Stomach (tissue), 9 donors: Measurements from ENCODE around the gene TICRR. TPM values are rescaled to one million over a fixed set of nuclear protein-coding genes. Genes with fewer than 3 reads are reported as not detected.
"Not testable (repeated sequence)": the region's sequence is repeated elsewhere in the genome, so short reads cannot be mapped to it uniquely, and the experiment has no call there.

Source experiments
- DNase-seq, 2 donors: peaks; one replicate each; pipeline versions ENCODE4 v3.0.0 to v3.0.0-alpha.2; 2013 to 2019
- H3K27ac ChIP-seq, 5 donors: fragments of 200-600 bp in 4 of 5; sonication (generic) in 4 of 5; one replicate each; pipeline ENCODE4 v1.5.1; 2013 to 2019; ENCODE audit warnings: mild to moderate bottlenecking in 1 of 5, moderate library complexity in 1 of 5
- H3K27me3 ChIP-seq, 3 donors: fragments of 200-600 bp; sonication (generic); one replicate each; pipeline ENCODE4 v1.5.1; 2017 to 2019; ENCODE audit warnings: mixed run types in 1 of 3
- H3K36me3 ChIP-seq, 4 donors: fragments of 200-600 bp; sonication (generic); 1 replicate in 3 of 4; 2 replicates in 1 of 4; pipeline ENCODE4 v1.5.1; 2016 to 2019
- H3K4me1 ChIP-seq, 4 donors: fragments of 200-600 bp; sonication (generic); one replicate each; pipeline ENCODE4 v1.5.1; 2016 to 2019
- H3K4me3 ChIP-seq, 4 donors: fragments of 200-600 bp; sonication (generic) in 3 of 4; one replicate each; pipeline ENCODE4 v1.5.1; 2016 to 2019; ENCODE audit warnings: mild to moderate bottlenecking in 1 of 4
- H3K9me3 ChIP-seq, 4 donors: fragments of 200-600 bp; sonication (generic); one replicate each; pipeline ENCODE4 v1.5.1; 2016 to 2019
- CTCF ChIP-seq, 7 experiments: fragments of 450-650 bp in 4 of 7; fragments of 200-600 bp in 3 of 7; sonication (generic) in 3 of 7; IDR thresholded peaks; one replicate each; pipeline ENCODE4 v1.5.1; 2016 to 2019; ENCODE audit warnings: antibody characterized with exemption in 7 of 7, control low read depth in 2 of 7, mild to moderate bottlenecking in 1 of 7
- EP300 ChIP-seq: sonication (generic); formaldehyde crosslinking; IDR thresholded peaks from one replicate; pipeline ENCODE4 v1.6.1; 2017; ENCODE audit warnings: antibody characterized with exemption
- POLR2A ChIP-seq, 4 donors: fragments of 450-650 bp; IDR thresholded peaks; one replicate each; pipeline ENCODE4 v1.6.1; 2016; ENCODE audit warnings: antibody characterized with exemption in 4 of 4, control low read depth in 2 of 4, mild to moderate bottlenecking in 1 of 4, moderate library complexity in 1 of 4
- POLR2AphosphoS5 ChIP-seq, 3 donors: sonication (generic); formaldehyde crosslinking; IDR thresholded peaks; one replicate each; pipeline ENCODE4 v1.6.1; 2016; ENCODE audit warnings: antibody characterized with exemption in 3 of 3
- WGBS, 5 donors: extraction: QIAGEN DNeasy Blood & Tissue Kit in 3 of 5; methylation state at CpG; one replicate each; pipeline versions ENCODE4 v1.1.5 to v1.1.7; 2013 to 2018; 5-methylcytosine and 5-hydroxymethylcytosine counted together
- intact Hi-C: fragments of 100-400 bp; cut with DNase I; formaldehyde crosslinking; loops from one replicate; pipeline ENCODE4 v1.15.1; 2023; ENCODE audit warnings: low total_unique reads
- polyA plus RNA-seq, 3 donors: library from polyadenylated mRNA; stranded (reverse); fragments of 200-250 nt; gene quantifications; one replicate each; pipeline ENCODE4 v1.2.3, GENCODE V29; 2013
- total RNA-seq, 5 donors: library from RNA; depleted of rRNA; stranded (reverse); fragments of >200 nt; gene quantifications; one replicate each; pipeline versions ENCODE4 v1.1.0 to v1.2.3, GENCODE V29; 2014 to 2016
- donor health status: healthy with polysubstance abuse.
- donor health status: Bipolar disorder and iron deficiency.
- donor health status: healthy.

TICRR gene
- total and polyA plus RNA-seq, 8 donors, result 0.15 to 3.5 (median 1.4) TPM

GRCh38 chr15:89531796-89532537 lies 43.3 kb upstream of the TICRR start:
- intact Hi-C loops, result no loop called here
- WGBS, 5 donors, result 62 to 71% (median 66%) methylated on average over 6 of the region's 6 CpGs

GRCh38 chr15:89533861-89534544 lies 41.3 kb upstream of the TICRR start:
- Histone ChIP-seq H3K9me3 (peaks cover 0 to 21% (median 12%) of the 10 kb centered on the region in 4 donors), H3K27me3 (no peaks in the 10 kb centered on the region), H3K36me3 (no peaks in the 10 kb centered on the region), H3K27ac (no peak overlapping the region), H3K4me3 (no peak overlapping the region), H3K4me1 (no peaks in the 10 kb centered on the region)
- no peak for TF ChIP-seq EP300
- intact Hi-C loops, result no loop called here
- no peak for DNase-seq
- 83 to 90% (median 89%) methylated on average over 4 of the region's 4 CpGs for WGBS, 5 donors

More at GRCh38 chr15:89531796-89532537, 43.3 kb upstream of the TICRR start:
- Histone ChIP-seq H3K27me3 (no peaks in the 10 kb centered on the region), H3K36me3 (no peaks in the 10 kb centered on the region), H3K4me3 (no peak overlapping the region), H3K9me3 (peaks cover 0 to 7% (median 0%) of the 10 kb centered on the region in 4 donors), H3K4me1 (no peaks in the 10 kb centered on the region), H3K27ac (no peak overlapping the region)
- TF ChIP-seq CTCF (IDR thresholded peaks at IDR 0.05) (no peak), POLR2A (IDR thresholded peaks at IDR 0.05) (no peak), POLR2AphosphoS5 (IDR thresholded peaks at IDR 0.05) (no peak), EP300 (no peak)
- DNase-seq, result no peak

GRCh38 chr15:89539027-89539426 lies 36.2 kb upstream of the TICRR start:
- WGBS, 5 donors, result 68 to 81% (median 73%) methylated on average over 2 of the region's 2 CpGs
- no peak for DNase-seq

GRCh38 chr15:89542369-89542768 lies 32.9 kb upstream of the TICRR start:
- TF ChIP-seq POLR2AphosphoS5 (IDR thresholded peaks at IDR 0.05), result no peak
- Histone ChIP-seq H3K4me1 (no peaks in the 10 kb centered on the region), H3K27me3 (peaks cover 0 to 33% (median 0%) of the 10 kb centered on the region in 3 donors), H3K36me3 (no peaks in the 10 kb centered on the region), H3K4me3 (no peak overlapping the region), H3K27ac (no peak overlapping the region), H3K9me3 (peaks cover 3 to 12% (median 11%) of the 10 kb centered on the region in 4 donors)
- 73 to 78% (median 75%) methylated on average over 3 of the region's 3 CpGs for WGBS, 5 donors
- intact Hi-C loops, result no loop called here
- DNase-seq, result no peak

More at GRCh38 chr15:89539027-89539426, 36.2 kb upstream of the TICRR start:
- Histone ChIP-seq H3K27ac (no peak overlapping the region), H3K36me3 (no peaks in the 10 kb centered on the region), H3K4me3 (no peak overlapping the region), H3K27me3 (peaks cover 0 to 33% (median 0%) of the 10 kb centered on the region in 3 donors), H3K9me3 (peaks cover 3 to 20% (median 13%) of the 10 kb centered on the region in 4 donors), H3K4me1 (no peaks in the 10 kb centered on the region)
- intact Hi-C loops, result no loop called here
- TF ChIP-seq POLR2AphosphoS5 (IDR thresholded peaks at IDR 0.05) (no peak), CTCF (IDR thresholded peaks at IDR 0.05) (no peak), POLR2A (IDR thresholded peaks at IDR 0.05) (no peak), EP300 (no peak)

GRCh38 chr15:89543389-89543788 lies 31.9 kb upstream of the TICRR start:
- intact Hi-C loops, result no loop called here
- no peak for DNase-seq
- Histone ChIP-seq H3K9me3 (peaks cover 3 to 8% (median 5%) of the 10 kb centered on the region in 4 donors), H3K27ac (no peak overlapping the region), H3K4me1 (no peaks in the 10 kb centered on the region), H3K4me3 (no peak overlapping the region), H3K36me3 (no peaks in the 10 kb centered on the region), H3K27me3 (peaks cover 0 to 33% (median 0%) of the 10 kb centered on the region in 3 donors)
- 78 to 87% (median 83%) methylated on average over 4 of the region's 4 CpGs for WGBS, 5 donors
- TF ChIP-seq POLR2A (IDR thresholded peaks at IDR 0.05), result no peak
- TF ChIP-seq CTCF (IDR thresholded peaks at IDR 0.05), result no peak

- 65 to 78% (median 73%) methylated on average over 4 of the region's 4 CpGs for WGBS, 5 donors
- H3K27ac ChIP-seq, intact Hi-C loops, H3K4me3 ChIP-seq, H3K9me3 ChIP-seq, DNase-seq, H3K4me1 ChIP-seq, H3K36me3 ChIP-seq: not testable (repeated sequence)
- H3K27me3 ChIP-seq, result peaks cover 0 to 11% (median 3%) of the 10 kb centered on the region in 3 donors
Observed at GRCh38 chr15:89549138-89549537, 26.1 kb upstream of the TICRR start.
